GM21717 (cell line): ENCODE data around the gene CDS2.

Experiments
- ATAC-seq: cut with Tn5 transposase; IDR thresholded peaks from one replicate; pipeline ENCODE4 v1.9.1; 2021; ENCODE audit warnings: mild to moderate bottlenecking, moderate library complexity; ENCODE audit not compliant: unreplicated experiment

Gene CDS2

GRCh38 chr20:5205348-5206210 lies 78.8 kb downstream of the CDS2 start:
- peak; percentile 87 for ATAC-seq

GRCh38 chr20:5207138-5207537 lies 80.3 kb downstream of the CDS2 start:
- ATAC-seq = no peak

- no peak for ATAC-seq
Measured at GRCh38 chr20:5211803-5212714, 85.3 kb downstream of the CDS2 start.

- no peak for ATAC-seq
Measured at GRCh38 chr20:5212907-5213487, 86.2 kb downstream of the CDS2 start.

- no peak for ATAC-seq
Measured at GRCh38 chr20:5214826-5215225, 88.0 kb downstream of the CDS2 start.

- ATAC-seq = no peak
Measured at GRCh38 chr20:5215672-5216304, 89.0 kb downstream of the CDS2 start.

GRCh38 chr20:5216663-5217062 lies 89.9 kb downstream of the CDS2 start:
- ATAC-seq = no peak

- no peak for ATAC-seq
Measured at GRCh38 chr20:5217616-5218015, 90.8 kb downstream of the CDS2 start.

GRCh38 chr20:5220321-5221060 lies 93.7 kb downstream of the CDS2 start:
- ATAC-seq = no peak

- no peak for ATAC-seq
Measured at GRCh38 chr20:5221061-5221430, 94.2 kb downstream of the CDS2 start.

GRCh38 chr20:5222919-5223634 lies 96.3 kb downstream of the CDS2 start:
- peak; percentile 55 for ATAC-seq

GRCh38 chr20:5230544-5230943 lies 103.7 kb downstream of the CDS2 start:
- no peak for ATAC-seq

GRCh38 chr20:5234158-5234557 lies 107.3 kb downstream of the CDS2 start:
- no peak for ATAC-seq

- ATAC-seq = no peak
Measured at GRCh38 chr20:5234978-5235377, 108.2 kb downstream of the CDS2 start.
